GM12872 (cell line): ENCODE data around the gene LRRC18.

Experiments used
- TF ChIP-seq, protein P1 (sequence below): IDR thresholded peaks from 3 replicates; pipeline ENCODE4 v1.5.1; 2011; ENCODE audit warnings: low read depth, mild to moderate bottlenecking, low read length, moderate library complexity; ENCODE audit not compliant: insufficient read depth

The LRRC18 gene

DNA sequence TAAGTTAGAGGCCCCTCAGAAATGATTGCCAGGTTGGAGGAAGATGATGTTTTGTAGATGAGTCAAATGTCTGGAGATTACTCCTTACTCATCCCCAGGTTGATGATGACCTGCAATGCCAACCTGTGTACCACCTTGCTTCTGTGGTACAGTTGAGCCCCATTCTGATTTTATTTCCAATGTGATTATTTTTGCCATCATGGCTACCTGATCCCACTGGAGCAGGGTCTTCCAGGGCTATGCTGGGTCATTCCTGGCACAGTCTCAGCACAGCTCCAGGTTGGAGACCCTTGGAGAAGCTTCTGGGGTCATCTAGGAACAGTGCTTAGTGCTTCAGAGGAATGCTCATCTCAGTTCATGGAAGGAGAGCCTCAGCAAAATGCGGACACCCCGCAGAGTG lies 34.3 kb downstream of the LRRC18 start:
- TF ChIP-seq, protein P1, sequence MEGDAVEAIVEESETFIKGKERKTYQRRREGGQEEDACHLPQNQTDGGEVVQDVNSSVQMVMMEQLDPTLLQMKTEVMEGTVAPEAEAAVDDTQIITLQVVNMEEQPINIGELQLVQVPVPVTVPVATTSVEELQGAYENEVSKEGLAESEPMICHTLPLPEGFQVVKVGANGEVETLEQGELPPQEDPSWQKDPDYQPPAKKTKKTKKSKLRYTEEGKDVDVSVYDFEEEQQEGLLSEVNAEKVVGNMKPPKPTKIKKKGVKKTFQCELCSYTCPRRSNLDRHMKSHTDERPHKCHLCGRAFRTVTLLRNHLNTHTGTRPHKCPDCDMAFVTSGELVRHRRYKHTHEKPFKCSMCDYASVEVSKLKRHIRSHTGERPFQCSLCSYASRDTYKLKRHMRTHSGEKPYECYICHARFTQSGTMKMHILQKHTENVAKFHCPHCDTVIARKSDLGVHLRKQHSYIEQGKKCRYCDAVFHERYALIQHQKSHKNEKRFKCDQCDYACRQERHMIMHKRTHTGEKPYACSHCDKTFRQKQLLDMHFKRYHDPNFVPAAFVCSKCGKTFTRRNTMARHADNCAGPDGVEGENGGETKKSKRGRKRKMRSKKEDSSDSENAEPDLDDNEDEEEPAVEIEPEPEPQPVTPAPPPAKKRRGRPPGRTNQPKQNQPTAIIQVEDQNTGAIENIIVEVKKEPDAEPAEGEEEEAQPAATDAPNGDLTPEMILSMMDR, result no peak

DNA sequence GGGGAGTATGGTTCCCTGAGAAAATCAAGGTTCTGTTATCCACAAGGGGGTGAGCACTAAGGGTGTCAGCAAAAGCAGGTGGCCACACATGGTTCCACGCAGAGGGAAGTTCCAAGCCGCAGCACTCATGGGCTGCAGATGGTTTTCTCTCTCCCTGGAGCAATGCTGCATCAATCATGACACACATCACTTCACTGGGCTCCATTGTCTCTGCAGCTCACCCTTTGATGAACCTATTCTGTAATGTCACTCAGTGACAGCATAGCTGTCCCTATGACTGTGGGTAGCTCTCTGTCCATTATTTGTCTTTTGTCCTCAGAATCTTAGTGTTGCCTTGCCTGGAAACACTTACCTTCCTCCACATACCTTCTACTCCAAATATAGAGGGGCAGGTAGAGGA lies 34.8 kb downstream of the LRRC18 start:
- TF ChIP-seq, protein P1, result no peak

DNA sequence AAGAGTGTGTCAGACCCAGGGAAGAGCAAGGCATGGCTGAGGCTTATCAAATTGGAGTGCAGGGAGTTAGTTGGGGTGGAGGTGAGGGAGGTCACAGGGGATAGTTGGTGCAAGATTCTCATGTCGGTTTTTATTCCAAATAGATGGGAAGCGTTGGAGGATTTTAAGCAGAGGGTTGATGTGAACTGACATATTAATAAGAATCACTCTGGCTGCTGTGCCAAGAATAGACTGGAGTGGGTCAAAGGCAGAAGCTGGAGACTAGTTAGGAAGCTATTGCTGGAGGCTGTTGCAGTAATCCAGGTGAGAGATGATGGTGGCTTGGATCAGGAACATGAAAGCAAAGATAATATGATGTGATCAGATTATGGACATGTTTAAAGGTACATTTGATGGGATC lies 36.5 kb downstream of the LRRC18 start:
- TF ChIP-seq, protein P1, result no peak

DNA sequence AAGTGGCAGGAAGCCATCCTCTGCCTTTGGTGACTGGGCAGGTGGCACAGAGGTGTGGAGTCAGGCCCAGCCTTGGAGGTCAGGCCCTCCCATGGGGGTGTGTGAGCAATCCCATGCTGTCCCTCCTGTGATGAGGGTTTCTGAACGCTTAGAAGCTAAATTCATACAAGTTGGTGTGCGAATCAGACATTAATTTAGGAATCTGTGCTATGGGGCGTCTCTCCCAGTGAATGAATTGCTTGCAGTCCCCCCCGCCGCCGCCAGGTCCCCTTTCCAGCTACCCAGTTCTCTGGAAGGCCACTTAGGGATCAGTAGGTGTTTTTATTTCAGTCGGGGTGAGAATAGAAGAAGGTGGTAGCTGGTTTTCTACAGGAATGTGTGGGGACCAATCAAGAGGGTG lies 37.5 kb downstream of the LRRC18 start:
- TF ChIP-seq, protein P1, result no peak

DNA sequence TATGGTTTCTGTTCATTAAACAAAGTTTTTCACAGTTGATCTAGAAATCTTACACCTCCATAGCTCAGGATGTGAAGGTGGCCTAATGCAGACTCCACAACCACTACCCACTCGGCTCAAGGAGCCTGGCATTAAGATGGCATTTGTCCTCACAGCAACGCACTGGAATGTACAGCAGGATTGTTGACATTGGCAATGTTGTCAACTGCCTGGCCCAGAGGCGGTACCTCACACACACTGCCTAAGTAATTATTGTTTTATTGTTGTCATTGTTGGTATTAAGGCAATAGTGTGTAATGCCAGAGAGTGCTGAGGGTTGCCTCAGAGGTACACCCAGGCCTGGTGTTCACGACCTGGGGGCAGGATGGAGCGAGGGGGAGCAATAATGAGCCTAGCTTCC lies 38.3 kb downstream of the LRRC18 start:
- TF ChIP-seq, protein P1, result no peak

DNA sequence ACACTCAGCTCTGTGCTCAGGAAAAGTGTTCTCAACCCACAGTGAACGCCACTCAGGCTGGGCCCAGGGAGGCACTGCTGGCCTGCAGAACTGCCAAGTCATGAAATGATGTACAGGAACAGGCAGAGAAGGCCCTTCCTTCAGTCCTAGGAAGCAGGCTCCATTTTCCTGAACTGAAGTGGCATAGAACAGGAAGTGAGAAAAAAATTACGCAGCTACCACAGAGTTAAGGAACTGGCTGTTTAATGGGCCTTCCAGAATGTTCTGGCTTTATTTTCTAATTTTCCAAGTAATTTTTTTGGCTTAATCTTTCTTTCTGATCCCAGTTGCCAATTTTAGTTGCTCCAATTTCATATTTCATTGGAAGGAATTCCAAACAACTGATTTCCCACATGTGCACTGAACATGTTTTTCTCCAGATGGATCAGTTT lies 39.3 kb downstream of the LRRC18 start:
- TF ChIP-seq, protein P1, result no peak

DNA sequence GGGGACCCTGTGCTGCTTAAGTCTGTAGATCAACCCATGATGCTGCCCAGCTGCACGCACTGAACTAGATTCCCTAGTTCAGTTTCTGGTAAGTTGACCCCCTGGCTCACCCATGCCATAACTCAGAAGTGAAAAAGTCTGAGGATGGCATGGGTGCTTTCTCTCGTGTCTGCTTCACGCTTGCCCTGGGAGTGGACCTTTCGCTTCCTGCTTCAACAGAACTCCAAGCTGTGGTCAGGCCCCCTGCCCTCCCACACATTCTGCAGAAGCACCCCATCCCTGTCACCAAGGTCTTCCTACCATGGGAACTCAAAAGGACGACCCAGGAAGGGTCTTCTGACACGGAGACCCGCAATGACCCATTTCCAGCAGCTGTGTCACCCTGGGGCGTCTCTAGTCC lies 39.9 kb downstream of the LRRC18 start:
- TF ChIP-seq, protein P1, result no peak

DNA sequence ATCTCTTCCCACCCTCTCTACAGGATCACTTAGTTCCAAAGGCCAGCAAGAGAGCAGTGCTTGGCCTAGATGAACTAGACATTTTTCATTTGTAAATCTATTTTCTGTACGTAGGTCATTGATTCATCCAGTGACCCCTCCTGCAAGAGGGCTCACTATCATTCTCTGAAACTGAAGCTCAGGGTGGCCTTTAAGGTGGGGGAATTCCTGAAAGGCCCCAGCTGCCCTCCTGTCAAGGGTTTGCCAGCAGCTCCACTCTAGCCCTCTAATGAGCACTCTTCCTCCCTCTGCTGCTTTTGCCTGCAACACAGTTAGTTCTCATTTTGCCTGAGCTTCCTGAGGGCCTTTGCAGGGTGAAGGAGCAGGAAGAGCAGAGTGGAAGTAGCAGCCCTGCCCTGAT lies 41.2 kb downstream of the LRRC18 start:
- TF ChIP-seq, protein P1, result no peak
